SU-DHL-6 (cell line): ENCODE measurements around the gene VSTM4.

Source experiments
- H2AFZ ChIP-seq: fragments of 200-600 bp; sonication (generic); 2 replicates; pipeline ENCODE4 v1.6.1; 2014; ENCODE audit warnings: low read depth, mild to moderate bottlenecking, moderate library complexity, mixed read lengths, antibody characterized with exemption, low read length; ENCODE audit not compliant: severe bottlenecking
- H3F3A ChIP-seq: fragments of 200-600 bp; shearing (Covaris generic); 2 replicates; pipeline ENCODE4 v1.6.0; 2016; ENCODE audit warnings: antibody characterized with exemption, mild to moderate bottlenecking; ENCODE audit not compliant: insufficient read depth
- H3K27ac ChIP-seq: fragments of 200-600 bp; sonication (generic); 2 replicates; pipeline ENCODE4 v1.5.1; 2016; ENCODE audit warnings: low read depth, mild to moderate bottlenecking, low read length, moderate library complexity, mixed read lengths
- H3K27me3 ChIP-seq: fragments of 200-600 bp; sonication (generic), shearing (Covaris generic); 2 replicates; pipeline ENCODE4 v1.6.0; 2014; ENCODE audit warnings: mild to moderate bottlenecking, low read length
- H3K36me3 ChIP-seq: fragments of 200-600 bp; sonication (generic); 2 replicates; pipeline ENCODE4 v1.6.1; 2014; ENCODE audit warnings: mild to moderate bottlenecking, low read length, mixed read lengths
- H3K4me2 ChIP-seq: fragments of 300-600, 200-600 bp; shearing (Covaris generic), sonication (generic); 2 replicates; pipeline ENCODE4 v1.6.0; 2014; ENCODE audit warnings: low read length, low read depth, mild to moderate bottlenecking; ENCODE audit not compliant: poor library complexity, severe bottlenecking
- H3K4me3 ChIP-seq: fragments of 200-600 bp; sonication (generic); 2 replicates; pipeline ENCODE4 v1.5.1; 2014; ENCODE audit warnings: antibody characterized with exemption, low read length, mild to moderate bottlenecking, mixed read lengths; ENCODE audit not compliant: insufficient read depth, poor library complexity, severe bottlenecking
- H3K79me2 ChIP-seq: fragments of 200-600 bp; sonication (generic); 2 replicates; pipeline ENCODE4 v1.6.1; 2014; ENCODE audit warnings: mild to moderate bottlenecking, low read length, moderate library complexity; ENCODE audit not compliant: insufficient read depth
- H3K9ac ChIP-seq: fragments of 200-600 bp; sonication (generic); 2 replicates; pipeline ENCODE4 v1.7.0; 2014; ENCODE audit warnings: mild to moderate bottlenecking, low read length
- H3K9me2 ChIP-seq: fragments of 200-600 bp; sonication (generic); replicated peaks from 2 replicates; pipeline ENCODE4 v1.6.1; 2014; ENCODE audit warnings: low read length; ENCODE audit not compliant: insufficient read depth
- H3K9me3 ChIP-seq: fragments of 200-600 bp; sonication (generic); 2 replicates; pipeline ENCODE4 v1.6.1; 2014; ENCODE audit warnings: low read length, mixed read lengths; ENCODE audit not compliant: insufficient read depth
- H4K20me1 ChIP-seq: fragments of 200-600 bp; sonication (generic); 2 replicates; pipeline ENCODE4 v1.6.1; 2014; ENCODE audit warnings: low read depth, mild to moderate bottlenecking, antibody characterized with exemption, low read length, moderate library complexity, mixed read lengths
- CTCF ChIP-seq: fragments of 200-600 bp; sonication (generic); IDR thresholded peaks from one replicate; pipeline ENCODE4 v1.5.1; 2017; ENCODE audit warnings: antibody characterized with exemption, mild to moderate bottlenecking, low read length, moderate library complexity; ENCODE audit not compliant: insufficient read depth, poor library complexity, severe bottlenecking
- EZH2phosphoT487 ChIP-seq: fragments of 200-600 bp; sonication (generic), shearing (Covaris generic); conservative IDR thresholded peaks from 2 replicates; pipeline ENCODE4 v1.6.1; 2018; ENCODE audit warnings: mild to moderate bottlenecking, antibody characterized with exemption, low read length, moderate library complexity, mixed read lengths

Gene VSTM4

DNA sequence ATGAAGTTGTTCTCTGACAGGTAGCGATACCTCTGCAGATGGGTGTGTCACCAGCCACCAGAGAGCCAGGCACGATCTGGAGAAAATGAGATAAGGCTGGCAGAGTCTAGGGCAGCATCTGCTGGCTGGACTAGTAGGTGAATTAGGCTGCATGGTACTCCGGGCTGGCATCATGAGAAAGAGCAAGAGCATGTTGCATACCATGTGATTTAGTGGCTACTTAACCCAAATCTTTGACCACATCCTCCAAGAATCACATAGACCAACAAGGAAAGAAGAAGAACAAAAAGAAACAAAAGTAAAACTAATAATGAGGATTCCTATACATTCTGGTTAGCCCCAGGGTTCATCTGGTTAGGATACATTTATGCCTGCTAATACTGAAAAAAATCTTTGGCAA is 41.9 kb upstream of the VSTM4 start:
- no peak overlapping the region for H3K27ac ChIP-seq
- H4K20me1 ChIP-seq, result no peaks in the 10 kb centered on the region
- TF ChIP-seq CTCF (no peak), EZH2phosphoT487 (no peak)
- no peaks in the 10 kb centered on the region for H3K79me2 ChIP-seq
- no peaks in the 10 kb centered on the region for H3K9me2 ChIP-seq
- no peak overlapping the region for H3K9ac ChIP-seq
- H3K4me2 ChIP-seq, result no peak overlapping the region
- no peaks in the 10 kb centered on the region for H3K27me3 ChIP-seq
- H3F3A ChIP-seq, result no peaks in the 10 kb centered on the region
- no peaks in the 10 kb centered on the region for H3K36me3 ChIP-seq
- H2AFZ ChIP-seq, result no peak overlapping the region
- no peak overlapping the region for H3K4me3 ChIP-seq
- H3K9me3 ChIP-seq, result no peaks in the 10 kb centered on the region

GRCh38 chr10:49154641-49155040 is 39.3 kb upstream of the VSTM4 start:
- no peaks in the 10 kb centered on the region for H3K9me2 ChIP-seq
- no peak overlapping the region for H3K27ac ChIP-seq
- H3K4me3 ChIP-seq, result no peak overlapping the region
- no peaks in the 10 kb centered on the region for H3K27me3 ChIP-seq
- H3K9ac ChIP-seq, result no peak overlapping the region
- H3F3A ChIP-seq, result no peaks in the 10 kb centered on the region
- no peak for TF ChIP-seq CTCF
- TF ChIP-seq EZH2phosphoT487, result no peak
- no peaks in the 10 kb centered on the region for H4K20me1 ChIP-seq
- no peaks in the 10 kb centered on the region for H3K9me3 ChIP-seq
- H3K79me2 ChIP-seq, result no peaks in the 10 kb centered on the region
- no peak overlapping the region for H3K4me2 ChIP-seq
- H2AFZ ChIP-seq, result no peak overlapping the region
- no peaks in the 10 kb centered on the region for H3K36me3 ChIP-seq

DNA sequence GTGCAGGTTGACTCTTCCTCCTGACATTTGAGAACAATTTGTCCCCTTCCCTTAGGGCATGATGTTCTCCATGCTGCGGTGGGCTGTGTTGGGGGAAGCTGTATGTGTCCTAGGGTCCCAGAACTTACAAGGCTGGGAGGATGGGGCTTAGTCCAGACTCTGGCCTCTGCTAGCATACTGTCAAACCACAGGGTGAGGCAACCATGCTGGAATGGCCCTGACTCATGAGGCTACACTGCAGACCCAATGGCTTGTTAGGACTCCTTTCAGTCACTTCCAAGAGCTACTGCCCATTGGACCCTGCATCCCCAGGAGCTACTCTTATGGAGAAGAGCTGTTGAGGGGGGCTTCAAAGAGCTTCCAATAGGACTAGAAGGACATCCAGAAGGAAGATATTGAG is 38.6 kb upstream of the VSTM4 start:
- Histone ChIP-seq H3K4me3 (no peak overlapping the region), H3K9me3 (no peaks in the 10 kb centered on the region), H3K4me2 (no peak overlapping the region), H4K20me1 (no peaks in the 10 kb centered on the region), H3F3A (no peaks in the 10 kb centered on the region), H3K79me2 (no peaks in the 10 kb centered on the region), H2AFZ (no peak overlapping the region), H3K9ac (no peak overlapping the region), H3K27ac (no peak overlapping the region), H3K27me3 (no peaks in the 10 kb centered on the region), H3K9me2 (no peaks in the 10 kb centered on the region), H3K36me3 (no peaks in the 10 kb centered on the region)
- no peak for TF ChIP-seq EZH2phosphoT487
- no peak for TF ChIP-seq CTCF

GRCh38 chr10:49153115-49153514 is 37.8 kb upstream of the VSTM4 start:
- no peaks in the 10 kb centered on the region for H3K9me3 ChIP-seq
- H3K4me2 ChIP-seq, result no peak overlapping the region
- TF ChIP-seq EZH2phosphoT487 (no peak), CTCF (no peak)
- no peaks in the 10 kb centered on the region for H3K27me3 ChIP-seq
- H3K9me2 ChIP-seq, result no peaks in the 10 kb centered on the region
- H4K20me1 ChIP-seq, result no peaks in the 10 kb centered on the region
- H3K79me2 ChIP-seq, result no peaks in the 10 kb centered on the region
- H3K4me3 ChIP-seq, result no peak overlapping the region
- no peak overlapping the region for H3K9ac ChIP-seq
- no peak overlapping the region for H3K27ac ChIP-seq
- H2AFZ ChIP-seq, result no peak overlapping the region
- no peaks in the 10 kb centered on the region for H3K36me3 ChIP-seq
- no peaks in the 10 kb centered on the region for H3F3A ChIP-seq
